Measurements from ENCODE around the gene GID4. TPM values are rescaled to one million over a fixed set of nuclear protein-coding genes. Genes with fewer than 3 reads are reported as not detected.

Gene GID4
- total RNA-seq, 1 experiment from 2014 or later, result 11.4 TPM

DNA sequence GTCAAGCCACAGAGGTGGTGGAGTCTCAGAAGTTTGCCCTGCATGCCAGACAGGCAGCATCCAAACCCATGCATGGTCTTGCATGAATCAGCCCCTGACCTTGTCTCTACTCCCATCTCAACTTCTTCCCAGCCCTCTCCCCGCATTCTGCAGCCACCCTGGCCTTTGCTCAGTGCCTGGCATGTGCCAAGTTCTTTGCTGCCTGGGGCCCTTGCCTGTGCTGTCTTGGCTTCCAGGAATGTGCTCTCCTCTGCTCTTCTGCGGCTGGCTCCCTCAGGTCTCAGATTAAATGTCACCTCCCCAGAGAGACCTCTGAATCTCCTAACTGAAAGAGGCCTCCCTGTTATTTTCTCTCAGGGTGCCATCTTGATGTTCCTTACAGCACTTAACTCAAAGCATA is 48.9 kb upstream of the GID4 start:
- Histone ChIP-seq H3K23me2 (ENCODE audit: insufficient read length, low read depth, low read length, poor library complexity, severe bottlenecking) (peaks cover 3% of the 10 kb centered on the region), H3K27ac (ENCODE audit: insufficient read length, low read depth, low read length) (no peak overlapping the region), H4K91ac (ENCODE audit: insufficient read length, low read depth, low read length) (no peak overlapping the region), H3K9me3 (ENCODE audit: control insufficient read depth, low read depth, low read length) (no peaks in the 10 kb centered on the region), H3K4me1 (ENCODE audit: insufficient read depth, low read length) (no peaks in the 10 kb centered on the region), H3K9ac (ENCODE audit: extremely low read depth, insufficient read length, low read length) (no peak overlapping the region), H4K8ac (replicated peaks; ENCODE audit: insufficient read length, low read depth, low read length) (no peak overlapping the region), H3T11ph (ENCODE audit: low read length) (no peak overlapping the region), H4K20me1 (ENCODE audit: control insufficient read depth, insufficient read depth, insufficient read length) (no peaks in the 10 kb centered on the region), H3K14ac (ENCODE audit: insufficient read depth, low read length) (no peak overlapping the region), H4K5ac (ENCODE audit: insufficient read length, low read depth, low read length) (no peak overlapping the region), H2BK12ac (ENCODE audit: insufficient read length, low read depth, low read length) (no peak overlapping the region), H2AK5ac (ENCODE audit: insufficient read length, low read length) (no peak overlapping the region), H2AFZ (ENCODE audit: low read length) (no peak overlapping the region), H3K79me2 (ENCODE audit: insufficient read depth, low read length) (no peaks in the 10 kb centered on the region), H3K79me1 (ENCODE audit: insufficient read depth, low read depth, low read length, poor library complexity, severe bottlenecking) (no peaks in the 10 kb centered on the region), H3K4me2 (ENCODE audit: insufficient read depth, insufficient read length, low read length) (no peak overlapping the region), H3K4ac (ENCODE audit: low read depth, low read length) (no peak overlapping the region), H3K18ac (ENCODE audit: insufficient read length, low read depth, low read length) (no peak overlapping the region), H3K23ac (ENCODE audit: insufficient read length, low read depth, low read length) (no peak overlapping the region), H2BK15ac (ENCODE audit: low read depth, low read length) (no peak overlapping the region), H3K56ac (ENCODE audit: insufficient read length, low read depth, low read length) (no peak overlapping the region), H2BK120ac (ENCODE audit: low read depth, low read length, poor library complexity, severe bottlenecking) (no peak overlapping the region), H2BK20ac (ENCODE audit: low read depth, low read length, poor library complexity, severe bottlenecking) (no peak overlapping the region), H3K27me3 (ENCODE audit: insufficient read depth, low read length) (no peaks in the 10 kb centered on the region), H2BK5ac (ENCODE audit: insufficient read length, low read length) (no peak overlapping the region)
- Mint-ChIP-seq H3K27ac (peak overlapping the region in 1 of 3 experiments; percentile 77; a peak in 1 of 7 replicates), H3K4me1 (peaks cover 2 to 5% of the 10 kb centered on the region in 2 experiments; a peak in 1 of 4 replicates), H3K4me3 (no peak overlapping the region), H3K36me3 (ENCODE audit: insufficient read depth in 1 of 3, low read depth in 3 of 3) (no peaks in the 10 kb centered on the region), H3K27me3 (ENCODE audit: low read depth) (peaks cover 3% of the 10 kb centered on the region), H3K9me3 (no peaks in the 10 kb centered on the region)
- WGBS (ENCODE audit: extremely low coverage, insufficient read length, low lambda C conversion rate), result no CpG with 5 or more reads among the region's 2 CpGs
- no peak for DNase-seq
- TF ChIP-seq, protein P1, sequence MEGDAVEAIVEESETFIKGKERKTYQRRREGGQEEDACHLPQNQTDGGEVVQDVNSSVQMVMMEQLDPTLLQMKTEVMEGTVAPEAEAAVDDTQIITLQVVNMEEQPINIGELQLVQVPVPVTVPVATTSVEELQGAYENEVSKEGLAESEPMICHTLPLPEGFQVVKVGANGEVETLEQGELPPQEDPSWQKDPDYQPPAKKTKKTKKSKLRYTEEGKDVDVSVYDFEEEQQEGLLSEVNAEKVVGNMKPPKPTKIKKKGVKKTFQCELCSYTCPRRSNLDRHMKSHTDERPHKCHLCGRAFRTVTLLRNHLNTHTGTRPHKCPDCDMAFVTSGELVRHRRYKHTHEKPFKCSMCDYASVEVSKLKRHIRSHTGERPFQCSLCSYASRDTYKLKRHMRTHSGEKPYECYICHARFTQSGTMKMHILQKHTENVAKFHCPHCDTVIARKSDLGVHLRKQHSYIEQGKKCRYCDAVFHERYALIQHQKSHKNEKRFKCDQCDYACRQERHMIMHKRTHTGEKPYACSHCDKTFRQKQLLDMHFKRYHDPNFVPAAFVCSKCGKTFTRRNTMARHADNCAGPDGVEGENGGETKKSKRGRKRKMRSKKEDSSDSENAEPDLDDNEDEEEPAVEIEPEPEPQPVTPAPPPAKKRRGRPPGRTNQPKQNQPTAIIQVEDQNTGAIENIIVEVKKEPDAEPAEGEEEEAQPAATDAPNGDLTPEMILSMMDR (conservative IDR thresholded peaks at IDR 0.05), result no peak
